ENCODE measurements around the gene FAAH. TPM values are rescaled to one million over a fixed set of nuclear protein-coding genes. Genes with fewer than 3 reads are reported as not detected.

Gene FAAH
- total RNA-seq, 1 donor from 2014 or later, result 32.4 TPM

- no peaks in the 10 kb centered on the region for H3K36me3 ChIP-seq
- H3K27ac ChIP-seq, result no peak overlapping the region
- peaks cover 13% of the 10 kb centered on the region for H3K27me3 ChIP-seq (ENCODE audit: low read depth)
- no peak overlapping the region for H3K4me3 ChIP-seq
- intact Hi-C loops (cut with DNase I), result no loop called here
- ATAC-seq, result no peak
- TF ChIP-seq CTCF (IDR thresholded peaks at IDR 0.05), result no peak
- H3K9me3 ChIP-seq, result no peaks in the 10 kb centered on the region
- peaks cover 5% of the 10 kb centered on the region for H3K4me1 ChIP-seq
- no peak for DNase-seq
Measured at GRCh38 chr1:46461809-46462448, 67.8 kb downstream of the FAAH start.

Other genes starting within 250 kb of the FAAH start
- 68.9 TPM for gene TSPAN1, start 219.2 kb upstream of the FAAH start, total RNA-seq
- gene P3R3URF, start 217.8 kb upstream of the FAAH start, total RNA-seq, result not detected
- 59.3 TPM for gene POMGNT1, start 195.9 kb upstream of the FAAH start, total RNA-seq
- gene LURAP1, start 191.0 kb upstream of the FAAH start, total RNA-seq, result 3.4 TPM
- 1.7 TPM for gene RAD54L, start 146.6 kb upstream of the FAAH start, total RNA-seq
- gene LRRC41, start 90.7 kb upstream of the FAAH start, total RNA-seq, result 47.6 TPM
- 157 TPM for gene UQCRH, start 90.6 kb upstream of the FAAH start, total RNA-seq
- 26.9 TPM for gene NSUN4, start 53.5 kb upstream of the FAAH start, total RNA-seq
- not detected for gene DMBX1, start 95.5 kb downstream of the FAAH start, total RNA-seq
- not detected for gene KNCN, start 157.3 kb downstream of the FAAH start, total RNA-seq
- 77.6 TPM for gene MKNK1, start 210.0 kb downstream of the FAAH start, total RNA-seq
- 30.2 TPM for gene MOB3C, start 222.5 kb downstream of the FAAH start, total RNA-seq

Measured in lower lobe of right lung (tissue), 2 donors.